GM12874 (cell line): ENCODE results near the gene KIF20B.
A peak's percentile ranks its signal among the peaks of the same experiment; 100 is the strongest.

Experiments
- TF ChIP-seq, protein P1 (sequence below): IDR thresholded peaks from 2 replicates; pipeline ENCODE4 v1.5.1; 2011; ENCODE audit warnings: low read depth, mild to moderate bottlenecking, control low read depth, low read length, moderate library complexity; ENCODE audit not compliant: insufficient read depth

KIF20B gene, protein sequence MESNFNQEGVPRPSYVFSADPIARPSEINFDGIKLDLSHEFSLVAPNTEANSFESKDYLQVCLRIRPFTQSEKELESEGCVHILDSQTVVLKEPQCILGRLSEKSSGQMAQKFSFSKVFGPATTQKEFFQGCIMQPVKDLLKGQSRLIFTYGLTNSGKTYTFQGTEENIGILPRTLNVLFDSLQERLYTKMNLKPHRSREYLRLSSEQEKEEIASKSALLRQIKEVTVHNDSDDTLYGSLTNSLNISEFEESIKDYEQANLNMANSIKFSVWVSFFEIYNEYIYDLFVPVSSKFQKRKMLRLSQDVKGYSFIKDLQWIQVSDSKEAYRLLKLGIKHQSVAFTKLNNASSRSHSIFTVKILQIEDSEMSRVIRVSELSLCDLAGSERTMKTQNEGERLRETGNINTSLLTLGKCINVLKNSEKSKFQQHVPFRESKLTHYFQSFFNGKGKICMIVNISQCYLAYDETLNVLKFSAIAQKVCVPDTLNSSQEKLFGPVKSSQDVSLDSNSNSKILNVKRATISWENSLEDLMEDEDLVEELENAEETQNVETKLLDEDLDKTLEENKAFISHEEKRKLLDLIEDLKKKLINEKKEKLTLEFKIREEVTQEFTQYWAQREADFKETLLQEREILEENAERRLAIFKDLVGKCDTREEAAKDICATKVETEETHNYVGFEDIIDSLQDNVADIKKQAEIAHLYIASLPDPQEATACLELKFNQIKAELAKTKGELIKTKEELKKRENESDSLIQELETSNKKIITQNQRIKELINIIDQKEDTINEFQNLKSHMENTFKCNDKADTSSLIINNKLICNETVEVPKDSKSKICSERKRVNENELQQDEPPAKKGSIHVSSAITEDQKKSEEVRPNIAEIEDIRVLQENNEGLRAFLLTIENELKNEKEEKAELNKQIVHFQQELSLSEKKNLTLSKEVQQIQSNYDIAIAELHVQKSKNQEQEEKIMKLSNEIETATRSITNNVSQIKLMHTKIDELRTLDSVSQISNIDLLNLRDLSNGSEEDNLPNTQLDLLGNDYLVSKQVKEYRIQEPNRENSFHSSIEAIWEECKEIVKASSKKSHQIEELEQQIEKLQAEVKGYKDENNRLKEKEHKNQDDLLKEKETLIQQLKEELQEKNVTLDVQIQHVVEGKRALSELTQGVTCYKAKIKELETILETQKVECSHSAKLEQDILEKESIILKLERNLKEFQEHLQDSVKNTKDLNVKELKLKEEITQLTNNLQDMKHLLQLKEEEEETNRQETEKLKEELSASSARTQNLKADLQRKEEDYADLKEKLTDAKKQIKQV (N-terminal part only)

DNA sequence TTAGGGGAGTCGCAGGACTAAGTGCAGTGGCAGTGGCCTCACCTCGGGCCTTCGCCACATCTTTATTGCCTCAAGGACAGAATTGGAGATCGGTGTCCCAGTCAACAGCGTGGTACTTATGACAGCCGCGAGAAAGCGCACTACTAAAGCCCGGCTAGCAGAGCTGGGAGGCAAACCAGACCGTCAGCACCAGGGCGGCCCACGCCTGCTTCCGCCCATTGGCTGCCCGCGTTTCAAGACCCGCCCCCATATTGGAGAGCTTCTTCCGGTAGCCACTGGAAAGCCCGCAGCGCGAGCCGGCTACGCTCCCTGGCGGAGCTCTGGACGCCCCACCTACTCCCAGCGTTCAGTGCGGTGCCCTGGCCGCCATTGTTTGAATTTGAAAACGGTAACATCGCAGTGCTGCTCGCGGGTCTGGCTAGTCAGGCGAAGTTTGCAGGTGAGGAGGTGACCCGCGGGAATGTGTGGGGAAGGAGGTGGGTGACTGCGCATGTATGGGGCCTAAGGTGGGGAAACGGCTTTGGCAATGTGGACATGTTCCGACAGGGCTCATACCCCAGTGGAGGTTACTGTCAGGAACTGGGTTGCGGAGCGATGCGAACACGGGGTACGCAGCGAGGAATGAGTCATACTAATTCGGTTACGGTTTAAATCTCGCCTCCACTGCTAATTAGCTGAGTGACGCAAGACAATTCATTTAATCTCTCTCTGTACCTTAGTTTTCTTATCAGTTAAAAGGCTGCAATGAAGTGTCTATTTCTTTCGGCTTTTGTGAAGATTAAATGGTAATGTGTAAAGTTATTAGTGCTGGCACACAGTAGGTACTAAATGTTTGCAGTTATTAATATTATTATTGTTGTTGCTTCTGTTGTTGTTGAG is at the start of gene KIF20B:
Gene KIF20B, plus strand, starts transcription at position 349 of the 879 bp plus-strand sequence. CDS start 3,705 bp downstream, outside the sequence.
- TF ChIP-seq, protein P1, sequence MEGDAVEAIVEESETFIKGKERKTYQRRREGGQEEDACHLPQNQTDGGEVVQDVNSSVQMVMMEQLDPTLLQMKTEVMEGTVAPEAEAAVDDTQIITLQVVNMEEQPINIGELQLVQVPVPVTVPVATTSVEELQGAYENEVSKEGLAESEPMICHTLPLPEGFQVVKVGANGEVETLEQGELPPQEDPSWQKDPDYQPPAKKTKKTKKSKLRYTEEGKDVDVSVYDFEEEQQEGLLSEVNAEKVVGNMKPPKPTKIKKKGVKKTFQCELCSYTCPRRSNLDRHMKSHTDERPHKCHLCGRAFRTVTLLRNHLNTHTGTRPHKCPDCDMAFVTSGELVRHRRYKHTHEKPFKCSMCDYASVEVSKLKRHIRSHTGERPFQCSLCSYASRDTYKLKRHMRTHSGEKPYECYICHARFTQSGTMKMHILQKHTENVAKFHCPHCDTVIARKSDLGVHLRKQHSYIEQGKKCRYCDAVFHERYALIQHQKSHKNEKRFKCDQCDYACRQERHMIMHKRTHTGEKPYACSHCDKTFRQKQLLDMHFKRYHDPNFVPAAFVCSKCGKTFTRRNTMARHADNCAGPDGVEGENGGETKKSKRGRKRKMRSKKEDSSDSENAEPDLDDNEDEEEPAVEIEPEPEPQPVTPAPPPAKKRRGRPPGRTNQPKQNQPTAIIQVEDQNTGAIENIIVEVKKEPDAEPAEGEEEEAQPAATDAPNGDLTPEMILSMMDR: peak; percentile 29; the same call in 1 of the 2 replicates

DNA sequence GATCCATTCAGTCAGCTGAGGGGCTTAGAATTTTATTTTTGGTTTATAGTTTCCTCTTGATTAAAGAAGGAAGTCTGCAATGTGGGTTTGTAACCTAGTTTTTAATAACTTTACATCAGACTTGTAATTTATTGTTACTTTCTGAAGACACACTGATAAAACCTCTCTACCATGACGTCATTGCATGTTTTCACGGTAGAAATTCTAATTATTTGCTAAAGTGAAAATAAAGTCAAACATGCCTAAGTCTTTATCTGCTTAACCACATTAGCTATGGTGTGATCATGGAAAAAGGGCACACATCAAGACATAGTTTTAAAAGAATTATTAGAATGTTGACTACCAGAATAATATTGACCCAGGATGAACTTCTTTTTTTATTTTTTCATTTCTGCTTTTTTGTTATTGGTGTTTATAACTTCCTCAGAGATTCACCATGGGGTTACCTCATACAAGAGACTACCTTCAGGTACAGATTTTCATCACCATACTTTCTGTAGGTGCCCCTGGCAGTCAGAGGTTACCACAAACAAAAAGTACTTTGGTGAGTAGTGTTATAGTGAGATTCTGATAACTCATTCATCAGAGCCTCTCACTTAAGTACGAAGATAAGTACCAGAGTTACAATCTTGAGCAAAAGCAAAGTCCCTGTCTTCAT is 49.3 kb upstream of the KIF20B start:
- TF ChIP-seq, protein P1: no peak

DNA sequence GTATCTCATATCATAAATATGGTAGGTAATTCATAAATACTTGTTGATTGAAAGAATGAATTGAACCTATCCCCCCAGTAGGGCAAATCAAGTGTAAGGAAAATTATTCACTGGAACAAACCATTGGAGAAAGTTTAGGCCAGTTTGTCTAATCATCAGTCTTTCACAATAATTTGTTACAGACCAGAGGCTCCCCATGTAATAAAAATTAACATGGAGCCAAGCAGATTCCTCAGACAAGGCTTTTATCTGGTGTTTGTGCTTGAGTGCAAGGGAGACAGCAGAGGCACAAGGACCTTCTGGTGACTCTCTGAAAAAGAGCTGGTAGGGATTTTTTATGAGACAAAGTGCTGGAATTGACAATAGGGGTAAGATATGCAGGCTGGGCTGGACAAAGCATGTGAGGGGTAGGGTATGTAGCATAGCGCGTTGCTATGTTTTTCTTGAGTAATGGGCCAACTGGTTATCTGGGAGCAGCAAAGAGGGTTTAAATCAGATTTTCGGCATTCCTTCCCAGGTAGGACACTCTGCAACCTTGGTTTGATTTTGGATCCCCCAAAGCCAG is 48.5 kb upstream of the KIF20B start:
- TF ChIP-seq, protein P1: no peak

DNA sequence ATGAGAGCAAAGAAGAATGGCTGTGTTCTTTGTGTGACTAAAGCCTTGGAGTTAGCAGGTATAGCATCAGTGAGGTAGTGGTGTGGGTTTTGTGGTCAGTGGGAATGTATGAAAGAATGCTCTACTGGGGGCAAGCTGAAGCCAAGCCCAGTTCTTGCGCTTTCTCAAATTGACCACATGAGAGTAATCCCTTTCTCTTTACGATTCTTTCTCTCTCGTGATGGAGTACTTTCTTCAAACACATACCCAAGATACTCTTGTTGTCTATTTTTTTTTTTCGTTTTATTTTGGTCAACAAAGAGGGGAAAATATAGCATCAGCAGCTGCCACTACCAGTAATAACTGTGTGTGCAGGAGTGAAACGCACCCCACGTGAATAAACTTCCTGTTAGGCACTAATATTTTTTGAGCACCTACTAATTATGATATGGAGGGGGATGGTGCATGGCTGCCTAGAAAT is 48.0 kb upstream of the KIF20B start:
- TF ChIP-seq, protein P1: no peak

DNA sequence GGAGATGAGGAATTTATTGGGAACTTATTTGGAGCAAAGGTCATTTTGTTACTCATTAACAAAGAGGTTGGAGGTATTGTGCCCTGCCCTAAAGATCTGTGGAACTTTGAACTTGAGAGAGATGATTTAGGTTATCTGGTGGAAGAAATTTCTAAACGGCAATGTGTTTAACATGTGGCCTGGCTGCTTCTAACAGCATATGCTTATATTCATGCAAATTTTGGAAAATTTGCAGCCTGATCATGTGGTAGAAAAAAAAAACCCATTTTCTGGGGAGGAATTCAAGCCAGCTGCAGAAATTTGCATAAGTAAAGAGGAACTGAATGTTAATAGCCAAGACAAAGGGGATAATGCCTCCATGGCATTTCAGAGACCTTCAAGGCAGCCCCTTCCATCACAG is 45.7 kb upstream of the KIF20B start:
- TF ChIP-seq, protein P1: no peak

DNA sequence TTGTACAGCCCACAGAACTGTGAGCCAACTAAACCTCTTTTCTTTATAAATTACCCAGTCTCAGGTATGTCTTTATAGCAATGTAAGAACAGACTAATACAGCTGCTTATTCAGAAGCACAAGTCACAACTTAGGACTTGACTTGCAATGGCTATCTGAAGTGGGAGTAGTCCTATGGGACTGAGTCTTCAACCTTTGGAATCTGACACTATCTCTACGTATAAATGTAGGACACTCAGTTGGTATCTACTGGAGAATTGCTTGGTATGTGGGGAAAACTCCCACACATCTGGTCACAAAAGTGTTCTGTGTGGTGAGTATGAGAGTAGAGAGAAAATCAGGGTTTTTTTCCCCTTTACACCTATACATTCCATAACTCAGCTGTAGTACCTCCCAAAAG is 44.1 kb upstream of the KIF20B start:
- TF ChIP-seq, protein P1: no peak
